ENCODE results near the gene TSPAN11.

DNA sequence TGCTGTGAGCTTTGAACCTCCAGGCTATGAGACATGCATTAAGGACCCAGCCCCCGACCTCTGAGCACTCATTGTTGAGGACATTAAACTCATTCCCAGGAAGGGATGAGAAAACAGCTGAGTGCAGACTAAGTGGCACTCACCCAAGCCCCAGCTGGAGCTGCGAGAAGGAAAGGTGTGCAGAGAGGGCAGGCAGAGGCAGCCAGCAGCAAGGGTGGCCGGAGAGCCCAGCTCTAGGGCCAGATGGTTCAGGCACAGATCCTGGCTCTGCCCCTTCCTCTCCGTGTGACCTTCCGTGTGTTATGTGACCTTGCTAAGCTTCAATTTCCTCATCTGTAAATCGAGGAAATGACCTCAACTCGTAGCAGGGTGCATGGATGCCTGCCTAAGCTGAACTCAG lies 3.7 kb downstream of the TSPAN11 start:
- TF ChIP-seq, protein P1, sequence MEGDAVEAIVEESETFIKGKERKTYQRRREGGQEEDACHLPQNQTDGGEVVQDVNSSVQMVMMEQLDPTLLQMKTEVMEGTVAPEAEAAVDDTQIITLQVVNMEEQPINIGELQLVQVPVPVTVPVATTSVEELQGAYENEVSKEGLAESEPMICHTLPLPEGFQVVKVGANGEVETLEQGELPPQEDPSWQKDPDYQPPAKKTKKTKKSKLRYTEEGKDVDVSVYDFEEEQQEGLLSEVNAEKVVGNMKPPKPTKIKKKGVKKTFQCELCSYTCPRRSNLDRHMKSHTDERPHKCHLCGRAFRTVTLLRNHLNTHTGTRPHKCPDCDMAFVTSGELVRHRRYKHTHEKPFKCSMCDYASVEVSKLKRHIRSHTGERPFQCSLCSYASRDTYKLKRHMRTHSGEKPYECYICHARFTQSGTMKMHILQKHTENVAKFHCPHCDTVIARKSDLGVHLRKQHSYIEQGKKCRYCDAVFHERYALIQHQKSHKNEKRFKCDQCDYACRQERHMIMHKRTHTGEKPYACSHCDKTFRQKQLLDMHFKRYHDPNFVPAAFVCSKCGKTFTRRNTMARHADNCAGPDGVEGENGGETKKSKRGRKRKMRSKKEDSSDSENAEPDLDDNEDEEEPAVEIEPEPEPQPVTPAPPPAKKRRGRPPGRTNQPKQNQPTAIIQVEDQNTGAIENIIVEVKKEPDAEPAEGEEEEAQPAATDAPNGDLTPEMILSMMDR (conservative IDR thresholded peaks at IDR 0.05; ENCODE audit: low read length) = no peak
- no peak for TF ChIP-seq EZH2phosphoT487 (IDR thresholded peaks at IDR 0.05; ENCODE audit: borderline replicate concordance)
